Esophagus muscularis mucosa (tissue), 4 donors: ENCODE data around the gene ENTPD8. TPM values are rescaled to one million over a fixed set of nuclear protein-coding genes. Genes with fewer than 3 reads are reported as not detected.

Source experiments
- DNase-seq: peaks from one replicate; pipeline ENCODE4 v3.0.0-alpha.2; 2017; ENCODE audit errors: extremely low spot score
- H3K27ac ChIP-seq, 4 donors: fragments of 200-600 bp; sonication (generic); replicated peaks in 1 of 4; 1 replicate in 3 of 4; 2 replicates in 1 of 4; pipeline ENCODE4 v1.5.1; 2016 to 2019; ENCODE audit warnings: mild to moderate bottlenecking in 1 of 4
- H3K27me3 ChIP-seq, 4 donors: fragments of 200-600 bp; sonication (generic); one replicate each; pipeline versions ENCODE4 v1.5.1 to v1.6.0; 2016 to 2019
- H3K36me3 ChIP-seq, 4 donors: fragments of 200-600 bp; sonication (generic); one replicate each; pipeline ENCODE4 v1.5.1; 2016 to 2019
- H3K4me1 ChIP-seq, 4 donors: fragments of 200-600 bp; sonication (generic); one replicate each; pipeline ENCODE4 v1.5.1; 2016 to 2019
- H3K4me3 ChIP-seq, 4 donors: fragments of 200-600 bp; sonication (generic); 1 replicate in 2 of 4; 2 replicates in 2 of 4; pipeline ENCODE4 v1.5.1; 2016 to 2019; ENCODE audit warnings: mild to moderate bottlenecking in 4 of 4, moderate library complexity in 1 of 4
- H3K9me3 ChIP-seq, 4 donors: fragments of 200-600 bp; sonication (generic); 1 replicate in 3 of 4; 2 replicates in 1 of 4; pipeline ENCODE4 v1.5.1; 2016 to 2019
- CTCF ChIP-seq, 3 experiments: fragments of 200-600 bp in 2 of 3; fragments of 450-650 bp in 1 of 3; sonication (generic) in 2 of 3; IDR thresholded peaks; one replicate each; pipeline ENCODE4 v1.5.1; 2017 to 2019; ENCODE audit warnings: antibody characterized with exemption in 3 of 3, mild to moderate bottlenecking in 2 of 3, moderate library complexity in 1 of 3
- EP300 ChIP-seq: sonication (generic); formaldehyde crosslinking; IDR thresholded peaks from one replicate; pipeline ENCODE4 v1.6.1; 2017; ENCODE audit warnings: antibody characterized with exemption
- POLR2A ChIP-seq: fragments of 450-650 bp; IDR thresholded peaks from one replicate; pipeline ENCODE4 v1.6.1; 2017; ENCODE audit warnings: antibody characterized with exemption, moderate library complexity, mild to moderate bottlenecking, low read depth
- POLR2AphosphoS5 ChIP-seq, 2 donors: sonication (generic); formaldehyde crosslinking; IDR thresholded peaks; one replicate each; pipeline ENCODE4 v1.6.1; 2017; ENCODE audit warnings: antibody characterized with exemption in 2 of 2
- WGBS: methylation state at CpG from one replicate; pipeline ENCODE4 v1.1.5; 2018; 5-methylcytosine and 5-hydroxymethylcytosine counted together
- intact Hi-C: fragments of 100-400 bp; cut with DNase I; formaldehyde crosslinking; loops from one replicate; pipeline ENCODE4 v1.15.1; 2023
- total RNA-seq, 4 donors: library from RNA; depleted of rRNA; stranded (reverse); fragments of >200 nt; gene quantifications; one replicate each; pipeline versions ENCODE4 v1.1.0 to v1.2.1, GENCODE V29; 2016

ENTPD8 gene
- total RNA-seq, 4 donors from 2014 or later: not detected

GRCh38 chr9:137487454-137488326 is 46.5 kb upstream of the ENTPD8 start:
- Histone ChIP-seq H3K27ac (no peak overlapping the region), H3K4me3 (no peak overlapping the region), H3K27me3 (no peaks in the 10 kb centered on the region), H3K9me3 (no peaks in the 10 kb centered on the region), H3K4me1 (peaks cover 0 to under 1% (median under 1%) of the 10 kb centered on the region in 4 donors), H3K36me3 (peaks cover 0 to 29% (median 13%) of the 10 kb centered on the region in 4 donors)
- intact Hi-C loops: no loop called here
- no peak for DNase-seq
- no peak for TF ChIP-seq POLR2AphosphoS5 (IDR thresholded peaks at IDR 0.05)
- TF ChIP-seq POLR2A: no peak
- TF ChIP-seq CTCF (IDR thresholded peaks at IDR 0.05): no peak
- no peak for TF ChIP-seq EP300
- 81% methylated on average over 34 of the region's 41 CpGs for WGBS

GRCh38 chr9:137486545-137487453 is 45.6 kb upstream of the ENTPD8 start:
- 77% methylated on average over 25 of the region's 35 CpGs for WGBS
- TF ChIP-seq POLR2A (no peak), POLR2AphosphoS5 (IDR thresholded peaks at IDR 0.05) (no peak), CTCF (IDR thresholded peaks at IDR 0.05) (no peak), EP300 (no peak)
- DNase-seq: no peak

GRCh38 chr9:137486141-137486490 is 45.0 kb upstream of the ENTPD8 start:
- TF ChIP-seq CTCF (IDR thresholded peaks at IDR 0.05): no peak
- TF ChIP-seq POLR2AphosphoS5 (IDR thresholded peaks at IDR 0.05): no peak
- TF ChIP-seq POLR2A: no peak
- no peak for TF ChIP-seq EP300
- Histone ChIP-seq H3K27me3 (no peaks in the 10 kb centered on the region), H3K9me3 (no peaks in the 10 kb centered on the region), H3K4me3 (no peak overlapping the region), H3K27ac (no peak overlapping the region), H3K36me3 (peaks cover 0 to 21% (median 9%) of the 10 kb centered on the region in 4 donors), H3K4me1 (peaks cover 0 to 15% (median 10%) of the 10 kb centered on the region in 4 donors)
- DNase-seq: no peak
- 91% methylated on average over 15 of the region's 15 CpGs for WGBS
- intact Hi-C loops: no loop called here

More at GRCh38 chr9:137486545-137487453, 45.6 kb upstream of the ENTPD8 start:
- Histone ChIP-seq H3K4me1 (peaks cover 0 to 9% (median 9%) of the 10 kb centered on the region in 4 donors), H3K9me3 (no peaks in the 10 kb centered on the region), H3K4me3 (no peak overlapping the region), H3K27ac (no peak overlapping the region), H3K36me3 (peaks cover 0 to 27% (median 12%) of the 10 kb centered on the region in 4 donors), H3K27me3 (no peaks in the 10 kb centered on the region)
- intact Hi-C loops: no loop called here

GRCh38 chr9:137485343-137486140 is 44.4 kb upstream of the ENTPD8 start:
- no peaks in the 10 kb centered on the region for H3K27me3 ChIP-seq
- H3K36me3 ChIP-seq: peaks cover 0 to 21% (median 8%) of the 10 kb centered on the region in 4 donors
- WGBS: 95% methylated on average over 15 of the region's 26 CpGs
- peaks cover 0 to 15% (median 10%) of the 10 kb centered on the region in 4 donors for H3K4me1 ChIP-seq
- intact Hi-C loops: no loop called here
- TF ChIP-seq POLR2AphosphoS5 (IDR thresholded peaks at IDR 0.05) (no peak), CTCF (IDR thresholded peaks at IDR 0.05) (no peak), POLR2A (no peak), EP300 (no peak)
- H3K4me3 ChIP-seq: no peak overlapping the region
- H3K27ac ChIP-seq: no peak overlapping the region
- no peaks in the 10 kb centered on the region for H3K9me3 ChIP-seq
- no peak for DNase-seq
